ENCODE data around the gene COLEC12. TPM values are rescaled to one million over a fixed set of nuclear protein-coding genes. Genes with fewer than 3 reads are reported as not detected.

The COLEC12 gene
- total RNA-seq, 3 donors from 2014 or later = 11.7 to 57.3 (median 14.7) TPM

GRCh38 chr18:459814-460593 lies 40.5 kb downstream of the COLEC12 start:
- intact Hi-C loops (cut with DNase I; ENCODE audit: low total_unique reads) = no loop called here

GRCh38 chr18:457521-458412 lies 42.7 kb downstream of the COLEC12 start:
- no peak for DNase-seq (ENCODE audit: low spot score in 2 of 2)
- Histone ChIP-seq H3K4me3 (peak overlapping the region in 1 of 3 donors; percentile 54), H3K4me1 (peaks cover 0 to 5% of the 10 kb centered on the region in 2 donors), H3K27me3 (no peaks in the 10 kb centered on the region), H3K36me3 (no peaks in the 10 kb centered on the region), H3K27ac (peak overlapping the region in 1 of 2 donors; percentile 86), H3K9me3 (no peaks in the 10 kb centered on the region)
- intact Hi-C loops (cut with DNase I; ENCODE audit: low total_unique reads) = no loop called here
- TF ChIP-seq, protein P1, sequence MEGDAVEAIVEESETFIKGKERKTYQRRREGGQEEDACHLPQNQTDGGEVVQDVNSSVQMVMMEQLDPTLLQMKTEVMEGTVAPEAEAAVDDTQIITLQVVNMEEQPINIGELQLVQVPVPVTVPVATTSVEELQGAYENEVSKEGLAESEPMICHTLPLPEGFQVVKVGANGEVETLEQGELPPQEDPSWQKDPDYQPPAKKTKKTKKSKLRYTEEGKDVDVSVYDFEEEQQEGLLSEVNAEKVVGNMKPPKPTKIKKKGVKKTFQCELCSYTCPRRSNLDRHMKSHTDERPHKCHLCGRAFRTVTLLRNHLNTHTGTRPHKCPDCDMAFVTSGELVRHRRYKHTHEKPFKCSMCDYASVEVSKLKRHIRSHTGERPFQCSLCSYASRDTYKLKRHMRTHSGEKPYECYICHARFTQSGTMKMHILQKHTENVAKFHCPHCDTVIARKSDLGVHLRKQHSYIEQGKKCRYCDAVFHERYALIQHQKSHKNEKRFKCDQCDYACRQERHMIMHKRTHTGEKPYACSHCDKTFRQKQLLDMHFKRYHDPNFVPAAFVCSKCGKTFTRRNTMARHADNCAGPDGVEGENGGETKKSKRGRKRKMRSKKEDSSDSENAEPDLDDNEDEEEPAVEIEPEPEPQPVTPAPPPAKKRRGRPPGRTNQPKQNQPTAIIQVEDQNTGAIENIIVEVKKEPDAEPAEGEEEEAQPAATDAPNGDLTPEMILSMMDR (IDR thresholded peaks at IDR 0.05) = no peak
- no peak for TF ChIP-seq POLR2AphosphoS5 (IDR thresholded peaks at IDR 0.05)
- TF ChIP-seq POLR2A (IDR thresholded peaks at IDR 0.05) = no peak

More at GRCh38 chr18:459814-460593, 40.5 kb downstream of the COLEC12 start:
- H3K9me3 ChIP-seq = no peaks in the 10 kb centered on the region
- no peak for DNase-seq (ENCODE audit: low spot score in 2 of 2)
- peaks cover 0 to 5% of the 10 kb centered on the region in 2 donors for H3K4me1 ChIP-seq
- H3K4me3 ChIP-seq = no peak overlapping the region
- H3K27me3 ChIP-seq = no peaks in the 10 kb centered on the region
- H3K36me3 ChIP-seq = no peaks in the 10 kb centered on the region
- no peak overlapping the region for H3K27ac ChIP-seq
- TF ChIP-seq, protein P1 (IDR thresholded peaks at IDR 0.05) = no peak
- TF ChIP-seq POLR2A (IDR thresholded peaks at IDR 0.05) (no peak), POLR2AphosphoS5 (IDR thresholded peaks at IDR 0.05) (no peak)

GRCh38 chr18:457140-457519 lies 43.4 kb downstream of the COLEC12 start:
- Histone ChIP-seq H3K9me3 (peaks cover 0 to 5% of the 10 kb centered on the region in 2 donors), H3K4me1 (peaks cover 0 to 5% of the 10 kb centered on the region in 2 donors), H3K27me3 (no peaks in the 10 kb centered on the region), H3K27ac (peak overlapping the region; percentile 62 to 86), H3K36me3 (no peaks in the 10 kb centered on the region), H3K4me3 (peak overlapping the region; percentile 15 to 54 (median 31))
- TF ChIP-seq, protein P1 (IDR thresholded peaks at IDR 0.05) = no peak
- TF ChIP-seq POLR2AphosphoS5 (IDR thresholded peaks at IDR 0.05) = no peak
- no peak for TF ChIP-seq POLR2A (IDR thresholded peaks at IDR 0.05)
- intact Hi-C loops (cut with DNase I; ENCODE audit: low total_unique reads) = no loop called here
- peak in 1 of 2 donors; percentile 18 for DNase-seq (ENCODE audit: low spot score in 2 of 2)

DNA sequence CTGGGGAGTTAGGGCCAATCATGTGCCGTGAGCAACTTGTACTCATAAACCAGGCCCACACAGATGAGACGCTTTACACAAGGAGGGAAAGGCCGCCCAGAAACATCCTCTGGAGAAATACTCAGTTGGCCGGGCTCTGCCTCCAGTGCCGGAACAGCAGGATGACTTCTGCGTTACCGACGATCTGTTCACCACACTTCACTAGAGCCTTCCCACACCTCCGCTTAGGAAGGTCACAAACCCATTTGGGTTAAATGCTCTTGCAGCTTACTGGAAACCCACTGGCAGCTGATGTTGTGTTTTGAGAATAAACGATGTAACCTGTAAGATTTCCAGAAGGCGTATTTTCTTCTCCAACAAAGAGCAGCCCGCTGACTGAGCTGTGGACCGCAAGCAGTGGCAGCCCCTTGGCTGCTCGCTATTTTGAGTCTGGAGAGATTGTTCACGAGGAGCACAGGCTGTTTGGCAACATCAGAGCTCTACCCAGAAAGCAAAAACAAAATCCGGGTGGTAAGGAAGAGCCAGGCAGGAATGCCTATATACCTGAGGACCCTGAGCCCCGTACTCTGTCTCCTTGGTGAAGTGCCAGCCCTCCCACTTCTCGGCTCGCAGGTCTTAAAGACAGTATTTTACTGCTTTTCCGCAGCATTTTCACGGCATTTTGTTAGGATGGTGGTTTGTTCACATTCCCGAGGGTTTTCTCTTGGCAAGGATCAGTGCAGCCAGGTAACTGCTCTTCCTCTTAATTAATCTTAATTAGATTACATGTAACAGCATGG lies 44.0 kb downstream of the COLEC12 start:
- peak overlapping the region; percentile 15 to 54 (median 31) for H3K4me3 ChIP-seq
- DNase-seq (ENCODE audit: low spot score in 2 of 2) = peak in 1 of 2 donors; percentile 18
- no peaks in the 10 kb centered on the region for H3K36me3 ChIP-seq
- peaks cover 2 to 11% of the 10 kb centered on the region in 2 donors for H3K9me3 ChIP-seq
- no peaks in the 10 kb centered on the region for H3K27me3 ChIP-seq
- H3K27ac ChIP-seq = peak overlapping the region; percentile 62 to 86
- intact Hi-C loops (cut with DNase I; ENCODE audit: low total_unique reads) = no loop called here
- TF ChIP-seq POLR2AphosphoS5 (IDR thresholded peaks at IDR 0.05) = peak in 2 of 3 donors; percentile 22 to 31
- TF ChIP-seq, protein P1 (IDR thresholded peaks at IDR 0.05) = no peak
- TF ChIP-seq POLR2A (IDR thresholded peaks at IDR 0.05) = no peak
- H3K4me1 ChIP-seq = peaks cover 0 to 5% of the 10 kb centered on the region in 2 donors
